Stimulated activated CD8-positive, alpha-beta memory T cell treated with anti-CD3 and anti-CD28 coated beads, Interleukin-12 subunit alpha, Interleukin-12 subunit beta, amount 100 ng/mL, for 4 hours (primary cell): Measurements from ENCODE around the gene GDPD4.

Experiments used
- DNase-seq: peaks from one replicate; pipeline ENCODE4 v3.0.0-alpha.2; 2020; ENCODE audit warnings: low read depth

GDPD4 gene

DNA sequence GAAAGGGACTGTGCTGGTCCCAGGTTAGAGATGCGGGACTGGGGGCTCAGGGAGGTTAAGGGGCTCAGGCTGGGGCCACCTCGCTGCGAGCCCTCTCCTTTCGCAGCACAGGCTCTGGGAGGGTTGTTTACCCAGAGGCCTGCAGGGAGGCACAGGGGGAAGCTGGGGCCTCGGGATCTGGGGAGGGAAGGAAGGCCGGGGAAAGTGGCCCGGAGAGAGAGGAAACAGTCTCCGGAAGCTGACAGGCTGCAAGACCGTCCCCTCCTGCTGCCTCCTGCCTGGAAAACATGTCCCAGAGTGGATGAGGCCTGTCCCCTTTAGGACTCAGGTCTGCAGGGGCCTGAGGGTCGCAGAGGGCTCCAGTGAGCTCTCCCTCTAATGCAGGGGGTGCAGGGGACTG, 128.0 kb downstream of the GDPD4 start:
- no peak for DNase-seq

DNA sequence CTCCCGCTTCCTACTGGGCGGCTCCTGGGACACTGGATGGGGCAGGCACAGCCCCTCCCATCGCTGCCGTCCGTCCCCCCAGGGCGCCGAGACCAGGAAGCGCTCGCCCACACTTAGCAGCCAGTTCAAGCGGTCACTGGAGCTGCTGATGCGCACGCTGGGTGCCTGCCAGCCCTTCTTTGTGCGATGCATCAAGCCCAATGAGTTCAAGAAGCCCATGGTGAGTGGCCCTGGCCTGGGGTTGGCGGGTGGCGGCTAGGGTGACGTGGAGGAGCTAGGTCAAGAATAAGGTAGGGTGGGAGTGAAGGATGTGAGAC, 128.9 kb downstream of the GDPD4 start:
- DNase-seq, result no peak

DNA sequence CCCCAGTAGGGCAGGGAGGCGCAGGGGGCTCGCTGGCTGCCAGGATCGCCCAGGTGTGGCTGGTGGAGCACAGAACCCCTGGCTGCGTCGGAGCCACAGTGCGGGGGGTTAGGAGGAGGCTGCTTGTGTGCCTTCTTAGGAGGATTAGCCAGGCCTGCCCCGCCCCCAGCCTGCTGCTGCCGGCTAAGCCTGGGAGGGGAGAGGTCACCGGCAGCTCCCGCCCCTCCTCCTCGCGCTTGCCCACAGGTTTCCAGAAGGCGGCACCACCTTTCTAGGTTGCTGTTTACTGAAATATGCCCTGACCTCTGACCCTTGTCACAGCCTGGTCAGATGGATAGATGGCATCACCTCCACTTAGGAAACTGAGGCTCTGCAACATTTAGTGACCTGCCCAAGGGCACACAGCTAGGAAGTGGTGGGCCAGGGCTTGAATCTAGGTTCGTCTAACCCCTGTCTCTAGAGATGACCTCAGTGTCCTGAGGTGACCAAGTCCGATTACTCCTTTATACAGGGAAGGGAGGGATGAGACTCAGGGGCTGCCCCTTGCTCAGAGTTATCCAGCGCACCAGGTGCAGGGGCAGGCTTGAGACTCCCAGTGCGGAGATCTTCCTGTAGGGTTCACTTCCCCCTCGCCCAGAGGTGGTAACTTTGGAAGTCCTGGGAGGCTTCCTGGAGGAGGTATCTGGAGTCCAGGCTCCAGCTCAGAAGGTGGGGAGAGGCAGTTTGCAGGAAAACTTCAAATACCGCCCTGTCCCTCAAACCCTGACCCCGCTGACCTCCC, 129.4 kb downstream of the GDPD4 start:
- DNase-seq, result no peak

DNA sequence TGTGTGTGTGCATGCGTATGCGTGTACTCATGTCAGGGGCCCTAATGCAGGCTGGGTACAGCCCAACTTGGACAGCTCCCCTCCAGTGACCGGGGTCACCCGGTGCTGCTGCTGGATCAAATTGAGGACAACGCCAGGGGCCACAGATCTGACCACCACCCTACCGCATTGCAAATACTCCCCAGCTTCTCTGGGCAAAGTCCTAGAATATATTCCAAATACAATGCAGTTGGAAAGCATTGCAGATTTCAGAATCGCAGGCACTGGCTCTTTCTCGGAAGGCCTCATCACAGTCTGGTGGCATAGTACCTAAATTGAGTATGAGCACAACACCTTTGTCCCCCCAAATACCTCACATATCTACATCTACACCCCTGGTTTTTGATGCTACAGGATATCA, 130.2 kb downstream of the GDPD4 start:
- DNase-seq, result no peak

DNA sequence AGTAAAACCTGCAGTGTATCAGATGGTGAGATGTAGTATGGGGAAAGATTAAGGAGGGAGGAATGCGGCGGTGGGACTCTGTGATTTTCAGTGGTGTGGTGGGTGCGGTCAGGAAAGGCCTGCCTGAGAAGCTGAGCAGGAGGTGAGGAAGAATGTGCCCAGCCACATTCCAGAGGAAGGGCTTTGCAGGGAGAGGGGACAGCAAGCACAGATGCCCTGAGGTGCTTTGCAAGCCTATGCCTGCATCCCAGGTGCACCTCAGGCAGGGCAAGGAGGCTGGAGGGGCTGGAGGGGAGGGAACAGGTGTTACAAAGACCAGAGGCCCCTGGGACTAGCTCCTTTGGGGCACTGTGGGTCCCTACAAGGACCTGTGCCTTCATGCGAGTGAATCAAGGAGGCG, 131.4 kb downstream of the GDPD4 start:
- no peak for DNase-seq

DNA sequence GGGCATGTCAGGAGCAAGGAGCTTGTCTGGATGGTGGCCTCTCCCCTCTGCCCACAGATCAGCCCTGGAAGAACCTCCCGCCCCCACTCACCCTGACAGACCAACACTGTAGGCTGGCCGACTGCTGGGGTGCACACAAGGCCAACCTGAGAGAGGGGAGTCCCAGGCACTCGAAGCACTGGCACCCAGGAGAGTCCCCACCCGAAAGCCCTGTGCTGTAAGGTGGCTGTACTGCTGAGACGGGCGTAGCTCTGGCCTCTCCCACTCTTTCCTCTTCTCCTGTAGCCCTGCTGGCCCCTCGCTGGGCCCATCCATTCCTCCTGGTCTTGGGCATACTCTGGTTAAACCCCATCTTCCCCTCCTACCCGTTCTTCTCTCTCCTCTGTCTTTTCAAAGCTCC, 133.7 kb downstream of the GDPD4 start:
- DNase-seq, result no peak

DNA sequence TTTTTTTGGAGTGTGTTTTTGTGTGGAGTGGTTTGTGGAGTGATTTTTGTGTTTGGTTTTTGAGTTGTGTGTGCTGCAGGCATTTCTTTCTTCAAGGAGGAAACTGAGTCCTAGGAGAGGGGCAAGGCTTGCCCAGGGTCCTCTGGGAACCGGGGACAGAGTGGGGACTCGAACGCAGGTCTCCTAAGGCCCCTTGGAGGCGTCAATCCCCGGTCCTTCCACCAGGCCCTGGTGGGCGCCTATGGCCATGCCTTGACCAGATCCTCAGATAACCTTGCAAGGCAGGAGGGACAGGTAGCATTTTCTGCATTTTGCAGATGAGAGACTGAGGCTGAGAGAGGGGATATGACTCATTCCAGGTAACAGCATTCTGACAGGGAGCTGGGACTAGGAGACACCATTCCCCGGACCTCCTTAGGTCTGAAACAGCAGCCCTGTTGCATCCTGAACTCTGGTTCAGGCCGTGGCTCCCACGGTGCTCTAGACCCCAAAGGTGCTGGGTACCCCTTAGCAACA, 134.3 kb downstream of the GDPD4 start:
- no peak for DNase-seq
